Sigmoid colon (tissue), 7 donors: ENCODE measurements around the gene ATG2A. TPM values are rescaled to one million over a fixed set of nuclear protein-coding genes. Genes with fewer than 3 reads are reported as not detected.

ENCODE experiments used
- DNase-seq: peaks from one replicate; pipeline ENCODE4 v3.0.0-alpha.2; 2019
- H3K27ac ChIP-seq, 4 donors: fragments of 200-600 bp; sonication (generic); one replicate each; pipeline ENCODE4 v1.5.1; 2016 to 2019; ENCODE audit warnings: mild to moderate bottlenecking in 1 of 4
- H3K27me3 ChIP-seq, 3 donors: fragments of 200-600 bp; sonication (generic); one replicate each; pipeline ENCODE4 v1.5.1; 2019; ENCODE audit warnings: mild to moderate bottlenecking in 1 of 3
- H3K36me3 ChIP-seq, 4 donors: fragments of 200-600 bp; sonication (generic); one replicate each; pipeline ENCODE4 v1.5.1; 2016 to 2019
- H3K4me1 ChIP-seq, 4 donors: fragments of 200-600 bp; sonication (generic); one replicate each; pipeline ENCODE4 v1.5.1; 2017 to 2019
- H3K4me3 ChIP-seq, 4 donors: fragments of 200-600 bp; sonication (generic); one replicate each; pipeline ENCODE4 v1.5.1; 2017 to 2019; ENCODE audit warnings: mild to moderate bottlenecking in 2 of 4, moderate library complexity in 1 of 4
- H3K9me3 ChIP-seq, 4 donors: fragments of 200-600 bp in 3 of 4; sonication (generic) in 3 of 4; one replicate each; pipeline versions ENCODE4 v1.5.1 to v1.6.1; 2013 to 2019
- EP300 ChIP-seq, 4 donors: sonication (generic); formaldehyde crosslinking; IDR thresholded peaks; one replicate each; pipeline ENCODE4 v1.6.1; 2017; ENCODE audit warnings: antibody characterized with exemption in 4 of 4
- POLR2A ChIP-seq, 2 donors: fragments of 450-650 bp; IDR thresholded peaks; one replicate each; pipeline ENCODE4 v1.6.1; 2016; ENCODE audit warnings: antibody characterized with exemption in 2 of 2, mild to moderate bottlenecking in 2 of 2, moderate library complexity in 2 of 2
- POLR2AphosphoS5 ChIP-seq, 4 donors: sonication (generic); formaldehyde crosslinking; IDR thresholded peaks; one replicate each; pipeline ENCODE4 v1.6.1; 2017; ENCODE audit warnings: antibody characterized with exemption in 4 of 4
- WGBS, 2 donors: extraction: QIAGEN DNeasy Blood & Tissue Kit; methylation state at CpG; one replicate each; pipeline ENCODE4 v1.1.7; 2013; 5-methylcytosine and 5-hydroxymethylcytosine counted together
- intact Hi-C: fragments of 100-400 bp; cut with DNase I; formaldehyde crosslinking; loops from one replicate; pipeline ENCODE4 v1.15.1; 2023
- polyA plus RNA-seq, 3 donors: library from polyadenylated mRNA; stranded (reverse); fragments of 200-250 nt; gene quantifications; one replicate each; pipeline ENCODE4 v1.2.3, GENCODE V29; 2013
- total RNA-seq, 4 donors: library from RNA; depleted of rRNA; stranded (reverse); fragments of >200 nt; gene quantifications; one replicate each; pipeline ENCODE4 v1.1.0, GENCODE V29; 2016
- TF ChIP-seq, protein P1 (sequence below), 4 experiments: fragments of 450-650 bp in 3 of 4; fragments of 200-600 bp in 1 of 4; IDR thresholded peaks; one replicate each; pipeline ENCODE4 v1.5.1; 2016 to 2019; ENCODE audit warnings: antibody characterized with exemption in 4 of 4, mild to moderate bottlenecking in 3 of 4, moderate library complexity in 2 of 4
- donor health status: healthy with polysubstance abuse.
- donor health status: Bipolar disorder and iron deficiency.
- donor health status: healthy.

The ATG2A gene
- total and polyA plus RNA-seq, 7 donors: 12.1 to 27.6 (median 14.5) TPM

DNA sequence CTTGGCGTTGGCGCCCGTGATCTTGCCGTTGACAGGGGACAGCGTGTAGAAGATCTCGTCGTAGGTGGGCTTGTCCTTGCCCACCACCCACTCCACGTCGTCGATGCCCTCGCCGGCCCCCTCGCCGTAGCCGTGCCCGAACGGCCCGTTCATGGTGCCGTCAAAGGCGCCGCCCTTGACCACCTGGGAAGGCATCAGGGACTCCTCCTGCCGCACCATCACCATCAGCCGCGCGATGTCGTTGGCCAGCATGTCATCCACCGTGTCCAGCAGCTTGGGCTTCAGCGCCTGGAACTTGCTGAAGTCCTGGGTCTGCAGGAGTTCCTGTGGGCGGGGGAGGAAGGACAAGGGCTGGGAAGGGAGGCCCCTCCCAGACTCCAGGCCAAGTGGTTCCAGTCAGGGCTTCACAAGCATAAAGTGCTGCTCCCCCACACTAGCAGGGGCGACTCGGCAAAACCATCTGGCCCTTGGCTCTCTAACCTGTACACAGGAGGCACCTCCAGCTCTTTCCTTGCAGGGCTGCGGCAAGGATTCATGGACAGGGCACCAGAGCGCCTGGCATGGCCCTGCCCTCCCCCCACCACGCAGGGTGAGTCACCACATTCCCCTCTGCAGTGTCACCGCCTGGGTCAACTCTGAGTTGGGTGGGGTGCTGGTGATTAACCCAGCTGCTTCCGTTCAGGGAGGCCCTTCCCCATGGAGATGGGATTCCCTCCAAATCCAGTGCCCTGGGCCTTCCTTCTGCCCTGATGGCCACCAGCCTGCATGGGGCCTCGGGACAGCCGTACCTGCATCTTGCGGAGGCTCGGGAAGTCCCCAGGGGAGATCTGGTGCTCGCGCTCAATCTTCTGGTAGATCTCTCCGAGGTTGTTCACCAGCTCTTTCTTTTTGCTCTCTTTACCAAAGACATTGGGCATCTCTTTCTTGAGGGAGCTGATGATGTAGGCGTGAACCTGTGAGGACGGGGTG, 62.2 kb downstream of the ATG2A start:
- H3K4me1 ChIP-seq: peaks cover 0 to 89% (median 69%) of the 10 kb centered on the region in 4 donors
- no peak overlapping the region for H3K4me3 ChIP-seq
- intact Hi-C loops: no loop called here
- DNase-seq: peak; percentile 94
- H3K36me3 ChIP-seq: peaks cover 0 to 48% (median 29%) of the 10 kb centered on the region in 4 donors
- TF ChIP-seq, protein P1, sequence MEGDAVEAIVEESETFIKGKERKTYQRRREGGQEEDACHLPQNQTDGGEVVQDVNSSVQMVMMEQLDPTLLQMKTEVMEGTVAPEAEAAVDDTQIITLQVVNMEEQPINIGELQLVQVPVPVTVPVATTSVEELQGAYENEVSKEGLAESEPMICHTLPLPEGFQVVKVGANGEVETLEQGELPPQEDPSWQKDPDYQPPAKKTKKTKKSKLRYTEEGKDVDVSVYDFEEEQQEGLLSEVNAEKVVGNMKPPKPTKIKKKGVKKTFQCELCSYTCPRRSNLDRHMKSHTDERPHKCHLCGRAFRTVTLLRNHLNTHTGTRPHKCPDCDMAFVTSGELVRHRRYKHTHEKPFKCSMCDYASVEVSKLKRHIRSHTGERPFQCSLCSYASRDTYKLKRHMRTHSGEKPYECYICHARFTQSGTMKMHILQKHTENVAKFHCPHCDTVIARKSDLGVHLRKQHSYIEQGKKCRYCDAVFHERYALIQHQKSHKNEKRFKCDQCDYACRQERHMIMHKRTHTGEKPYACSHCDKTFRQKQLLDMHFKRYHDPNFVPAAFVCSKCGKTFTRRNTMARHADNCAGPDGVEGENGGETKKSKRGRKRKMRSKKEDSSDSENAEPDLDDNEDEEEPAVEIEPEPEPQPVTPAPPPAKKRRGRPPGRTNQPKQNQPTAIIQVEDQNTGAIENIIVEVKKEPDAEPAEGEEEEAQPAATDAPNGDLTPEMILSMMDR (IDR thresholded peaks at IDR 0.05): no peak
- TF ChIP-seq EP300 (IDR thresholded peaks at IDR 0.05) (peak in 1 of 4 donors; percentile 72), POLR2A (IDR thresholded peaks at IDR 0.05) (no peak), POLR2AphosphoS5 (IDR thresholded peaks at IDR 0.05) (peak; percentile 70 to 88 (median 82))
- no peaks in the 10 kb centered on the region for H3K27me3 ChIP-seq
- 77 to 78% methylated on average over 45 of the region's 45 CpGs for WGBS, 2 donors
- H3K9me3 ChIP-seq: no peaks in the 10 kb centered on the region
- peak overlapping the region; percentile 79 to 97 (median 97) for H3K27ac ChIP-seq

DNA sequence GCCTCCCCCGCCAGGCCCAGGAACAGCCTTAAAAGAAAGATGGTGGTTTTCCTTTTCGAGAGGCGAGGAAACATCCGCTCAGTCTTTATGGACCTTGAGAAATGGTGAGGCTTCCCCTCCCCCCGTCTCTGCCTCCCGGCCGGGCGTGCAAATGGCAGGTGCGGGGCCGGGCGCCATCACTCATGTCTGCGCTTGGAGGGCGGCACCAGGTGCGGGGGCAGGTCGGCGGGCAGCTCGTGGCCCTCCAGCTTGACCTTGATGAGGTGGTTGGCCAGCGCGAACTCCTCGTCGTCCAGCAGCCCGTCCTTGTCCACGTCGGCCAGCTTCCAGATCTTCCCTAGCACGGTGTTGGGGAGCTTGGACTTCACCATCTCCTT, 62.9 kb downstream of the ATG2A start:
- Histone ChIP-seq H3K27ac (peak overlapping the region; percentile 79 to 97 (median 97)), H3K4me3 (no peak overlapping the region), H3K4me1 (peaks cover 0 to 89% (median 72%) of the 10 kb centered on the region in 4 donors), H3K9me3 (no peaks in the 10 kb centered on the region), H3K36me3 (peaks cover 0 to 41% (median 23%) of the 10 kb centered on the region in 4 donors), H3K27me3 (no peaks in the 10 kb centered on the region)
- intact Hi-C loops: no loop called here
- TF ChIP-seq EP300 (IDR thresholded peaks at IDR 0.05) (no peak), POLR2AphosphoS5 (IDR thresholded peaks at IDR 0.05) (no peak), POLR2A (IDR thresholded peaks at IDR 0.05) (no peak)
- TF ChIP-seq, protein P1 (IDR thresholded peaks at IDR 0.05): no peak
- DNase-seq: no peak
- WGBS, 2 donors: 94 to 95% methylated on average over 25 of the region's 25 CpGs

- Histone ChIP-seq H3K9me3 (no peaks in the 10 kb centered on the region), H3K27ac (peak overlapping the region; percentile 79 to 97 (median 97)), H3K4me3 (no peak overlapping the region), H3K36me3 (peaks cover 0 to 37% (median 19%) of the 10 kb centered on the region in 4 donors), H3K27me3 (no peaks in the 10 kb centered on the region), H3K4me1 (peaks cover 0 to 89% (median 71%) of the 10 kb centered on the region in 4 donors)
- TF ChIP-seq EP300 (IDR thresholded peaks at IDR 0.05) (no peak), POLR2AphosphoS5 (IDR thresholded peaks at IDR 0.05) (no peak), POLR2A (IDR thresholded peaks at IDR 0.05) (no peak)
- TF ChIP-seq, protein P1 (IDR thresholded peaks at IDR 0.05): no peak
- no peak for DNase-seq
- intact Hi-C loops: no loop called here
- WGBS, 2 donors: 60 to 84% methylated on average over 27 of the region's 27 CpGs
Observed at GRCh38 chr11:64853709-64854108, 63.3 kb downstream of the ATG2A start.

GRCh38 chr11:64852804-64853509, 64.1 kb downstream of the ATG2A start:
- Histone ChIP-seq H3K27ac (peak overlapping the region; percentile 79 to 97 (median 97)), H3K4me1 (peaks cover 0 to 85% (median 67%) of the 10 kb centered on the region in 4 donors), H3K27me3 (no peaks in the 10 kb centered on the region), H3K36me3 (peaks cover 0 to 31% (median 14%) of the 10 kb centered on the region in 4 donors), H3K4me3 (no peak overlapping the region), H3K9me3 (no peaks in the 10 kb centered on the region)
- DNase-seq: no peak
- 72 to 86% methylated on average over 24 of the region's 24 CpGs for whole genome bisulfite sequencing, 2 donors
- TF ChIP-seq, protein P1 (IDR thresholded peaks at IDR 0.05): no peak
- TF ChIP-seq POLR2AphosphoS5 (IDR thresholded peaks at IDR 0.05): no peak
- no peak for TF ChIP-seq POLR2A (IDR thresholded peaks at IDR 0.05)
- TF ChIP-seq EP300 (IDR thresholded peaks at IDR 0.05): no peak
- intact Hi-C loops: no loop called here
